GM12891 (cell line): ENCODE data around the gene STX5.

Source experiments
- DNase-seq: peaks from one replicate; pipeline ENCODE4 v3.0.0; 2011; ENCODE audit warnings: low spot score; ENCODE audit not compliant: insufficient read length
- FAIRE-seq: peaks from 2 replicates; lab custom pipeline; 2011; peaks lifted over from hg19 to GRCh38; lab: Jason Lieb, UNC
- PAX5 ChIP-seq: IDR thresholded peaks from 2 replicates; pipeline ENCODE4 v1.6.1; 2011; ENCODE audit warnings: low read length, moderate library complexity, mild to moderate bottlenecking; ENCODE audit not compliant: insufficient read depth, severe bottlenecking
- POLR2A ChIP-seq: IDR thresholded peaks from 2 replicates; pipeline ENCODE4 v1.6.1; 2011; ENCODE audit warnings: low read depth, low read length, control low read depth
- POLR2AphosphoS5 ChIP-seq: IDR thresholded peaks from 2 replicates; pipeline ENCODE4 v1.6.1; 2011; ENCODE audit warnings: low read depth, low read length, control low read depth
- POU2F2 ChIP-seq: IDR thresholded peaks from 2 replicates; pipeline ENCODE4 v1.6.1; 2011; ENCODE audit warnings: low read depth, mild to moderate bottlenecking, control low read depth, low read length, moderate library complexity
- SPI1 ChIP-seq: IDR thresholded peaks from 2 replicates; pipeline ENCODE4 v1.6.1; 2011; ENCODE audit warnings: low read depth, low read length, control low read depth
- TAF1 ChIP-seq: IDR thresholded peaks from 2 replicates; pipeline ENCODE4 v1.6.1; 2011; ENCODE audit warnings: low read depth, low read length, control low read depth

The STX5 gene

GRCh38 chr11:62854013-62854824 lies 22.4 kb upstream of the STX5 start:
- TF ChIP-seq PAX5 = no peak
- no peak for TF ChIP-seq TAF1
- TF ChIP-seq SPI1 = no peak
- TF ChIP-seq POLR2A = no peak; the same call in 1 of the 2 replicates
- peak; percentile 40; the same call in 1 of the 2 replicates for TF ChIP-seq POLR2AphosphoS5
- TF ChIP-seq POU2F2 = no peak
- FAIRE-seq (no peak), DNase-seq (no peak)

GRCh38 chr11:62853279-62853965 lies 21.6 kb upstream of the STX5 start:
- no peak for FAIRE-seq
- TF ChIP-seq POU2F2 (no peak), POLR2A (no peak)
- no peak for DNase-seq

GRCh38 chr11:62852523-62853188 lies 20.8 kb upstream of the STX5 start:
- TF ChIP-seq POLR2A (0 out of 2 replicates have a peak, but pooled peaks have one; percentile 15), TAF1 (no peak), POLR2AphosphoS5 (no peak), PAX5 (no peak), POU2F2 (no peak), SPI1 (no peak)
- no peak for FAIRE-seq

GRCh38 chr11:62851807-62852522 lies 20.1 kb upstream of the STX5 start:
- no peak for DNase-seq
- TF ChIP-seq SPI1 (no peak), POU2F2 (0 out of 2 replicates have a peak, but pooled peaks have one; percentile 55), TAF1 (no peak), POLR2A (peak; percentile 13; the same call in 1 of the 2 replicates), PAX5 (no peak)
- FAIRE-seq = no peak

More at GRCh38 chr11:62852523-62853188, 20.8 kb upstream of the STX5 start:
- DNase-seq = no peak

- no peak for TF ChIP-seq SPI1
- TF ChIP-seq POU2F2 = peak; percentile 69
- no peak for TF ChIP-seq TAF1
- peak; percentile 88 for TF ChIP-seq POLR2A
- peak; percentile 82; the same call in 1 of the 2 replicates for TF ChIP-seq POLR2AphosphoS5
- no peak for TF ChIP-seq PAX5
- DNase-seq (no peak), FAIRE-seq (no peak)
Measured at GRCh38 chr11:62850911-62851806, 19.3 kb upstream of the STX5 start.

GRCh38 chr11:62847767-62848314 lies 16.0 kb upstream of the STX5 start:
- TF ChIP-seq POLR2A (no peak), POU2F2 (no peak), TAF1 (no peak), SPI1 (no peak), POLR2AphosphoS5 (no peak), PAX5 (no peak)
- no peak for DNase-seq
- no peak for FAIRE-seq

GRCh38 chr11:62846177-62846576 lies 14.3 kb upstream of the STX5 start:
- FAIRE-seq (no peak), DNase-seq (no peak)
- TF ChIP-seq SPI1 (no peak), POLR2AphosphoS5 (no peak), TAF1 (no peak), POU2F2 (no peak), POLR2A (no peak), PAX5 (no peak)

GRCh38 chr11:62844154-62844553 lies 12.3 kb upstream of the STX5 start:
- TF ChIP-seq TAF1 = no peak
- TF ChIP-seq POLR2AphosphoS5 = no peak
- TF ChIP-seq POU2F2 = no peak
- TF ChIP-seq SPI1 = no peak
- TF ChIP-seq PAX5 = no peak
- TF ChIP-seq POLR2A = no peak
- FAIRE-seq (no peak), DNase-seq (no peak)
